HepG2 (cell line): Measurements from ENCODE around the gene SNAP23.

Source experiments
- FLYWCH1 ChIP-seq: sonication (generic); formaldehyde crosslinking; IDR thresholded peaks from 2 replicates; pipeline ENCODE4 v1.8.1; 2023; ENCODE audit warnings: mild to moderate bottlenecking, missing genetic modification reagents
- TBP ChIP-seq: sonication (generic); formaldehyde crosslinking; IDR thresholded peaks from 2 replicates; pipeline ENCODE4 v1.5.0; 2020; ENCODE audit warnings: missing genetic modification reagents
- ZNF747 ChIP-seq: sonication (generic); formaldehyde crosslinking; IDR thresholded peaks from 2 replicates; pipeline ENCODE4 v1.8.1; 2023; ENCODE audit warnings: missing genetic modification reagents, mild to moderate bottlenecking, borderline replicate concordance

DNA sequence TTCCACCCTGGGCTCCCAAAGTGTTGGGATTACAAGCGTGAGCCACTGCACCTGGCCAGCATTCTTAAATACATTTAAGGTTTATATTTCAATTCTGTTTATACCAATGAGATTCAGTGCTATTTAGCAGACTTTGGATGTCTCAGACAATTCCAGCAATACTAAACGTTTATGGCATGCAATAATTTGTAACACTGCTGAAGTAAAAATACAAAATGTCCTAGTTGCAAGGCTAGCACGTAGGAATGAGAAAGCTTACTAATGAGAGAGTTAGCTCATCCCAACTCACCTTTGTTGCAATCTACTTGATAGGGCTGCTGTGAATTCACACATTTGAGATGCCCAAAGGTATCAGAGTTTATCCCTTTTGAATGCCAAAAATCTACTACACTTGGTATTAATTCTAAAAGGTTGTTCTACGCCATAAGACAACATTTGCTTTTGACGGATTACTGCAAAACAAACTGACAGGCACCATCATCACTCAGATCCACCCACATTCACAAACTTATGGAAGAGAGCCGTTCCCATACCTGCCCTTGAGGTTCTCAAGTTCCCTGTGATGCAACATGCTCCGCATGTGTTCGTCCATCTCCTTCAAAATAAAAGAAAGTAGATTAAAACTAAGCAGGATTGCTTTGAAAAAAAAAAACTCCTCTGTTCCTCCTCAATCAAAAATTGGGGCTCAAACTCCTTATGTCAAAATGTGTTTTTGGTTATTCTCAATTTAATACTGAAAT, 29.7 kb upstream of the SNAP23 start:
- TF ChIP-seq ZNF747 (CRISPR knock-in tag) (no peak), TBP (no peak), FLYWCH1 (CRISPR knock-in tag) (no peak)
